Activated T-helper 1 cell treated with anti-CD3 and anti-CD28 coated beads, Interleukin-2, amount 50 U/mL, for 16 hours (primary cell): ENCODE results near the gene IL17RC.
"Not testable (repeated sequence)": the region's sequence is repeated elsewhere in the genome, so short reads cannot be mapped to it uniquely, and the experiment has no call there.

ENCODE experiments used
- DNase-seq, 2 donors: peaks; one replicate each; pipeline ENCODE4 v3.0.0-alpha.2; 2020; ENCODE audit warnings: low read depth in 1 of 2, low spot score in 1 of 2

IL17RC gene

GRCh38 chr3:9893739-9894138 is 23.2 kb upstream of the IL17RC start:
- DNase-seq = no peak

GRCh38 chr3:9895715-9896114 is 21.2 kb upstream of the IL17RC start:
- not testable (repeated sequence) for DNase-seq

GRCh38 chr3:9896755-9897407 is 20.0 kb upstream of the IL17RC start:
- DNase-seq = not testable (repeated sequence)

GRCh38 chr3:9897408-9898372 is 19.2 kb upstream of the IL17RC start:
- DNase-seq = no peak

GRCh38 chr3:9898467-9899241 is 18.2 kb upstream of the IL17RC start:
- DNase-seq = no peak

GRCh38 chr3:9899289-9899791 is 17.6 kb upstream of the IL17RC start:
- no peak for DNase-seq

- not testable (repeated sequence) for DNase-seq
Measured at GRCh38 chr3:9900965-9901415, 15.9 kb upstream of the IL17RC start.

- DNase-seq = no peak
Measured at GRCh38 chr3:9901967-9902366, 14.9 kb upstream of the IL17RC start.

GRCh38 chr3:9902372-9903237 is 14.3 kb upstream of the IL17RC start, which contains the start of gene IL17RE:
TSS of gene IL17RE (plus strand) at chr3:9902848. CDS start at chr3:9902933, 85 bp downstream.
- no peak for DNase-seq

- DNase-seq = no peak
Measured at GRCh38 chr3:9903238-9903624, 13.7 kb upstream of the IL17RC start.

- no peak for DNase-seq
Measured at GRCh38 chr3:9903904-9904303, 13.0 kb upstream of the IL17RC start.

GRCh38 chr3:9906480-9906879 is 10.4 kb upstream of the IL17RC start:
- no peak for DNase-seq

GRCh38 chr3:9908286-9908685 is 8.6 kb upstream of the IL17RC start:
- no peak for DNase-seq

- DNase-seq = no peak
Measured at GRCh38 chr3:9909221-9910013, 7.5 kb upstream of the IL17RC start.

GRCh38 chr3:9911863-9912262 is 5.0 kb upstream of the IL17RC start:
- no peak for DNase-seq

- DNase-seq = no peak
Measured at GRCh38 chr3:9912294-9912935, 4.5 kb upstream of the IL17RC start.

- DNase-seq = no peak
Measured at GRCh38 chr3:9913601-9914000, 3.3 kb upstream of the IL17RC start.

- DNase-seq = no peak
Measured at GRCh38 chr3:9914011-9914410, 2.9 kb upstream of the IL17RC start.
